Left lung (tissue), 10 donors: ENCODE data around the gene SPNS1. TPM values are rescaled to one million over a fixed set of nuclear protein-coding genes. Genes with fewer than 3 reads are reported as not detected.
"Not testable (repeated sequence)": the region's sequence is repeated elsewhere in the genome, so short reads cannot be mapped to it uniquely, and the experiment has no call there.

Source experiments
- ATAC-seq: fragments of 200-7000 bp; cut with Tn5 transposase; one replicate; pipeline ENCODE4 v1.9.1; 2020; ENCODE audit warnings: moderate library complexity
- DNase-seq, 4 donors: peaks; one replicate each; pipeline ENCODE4 v3.0.0-alpha.2; 2013 to 2020
- H3K27ac ChIP-seq, 2 donors: fragments of 200-600 bp; sonication (generic) in 1 of 2; one replicate each; pipeline versions ENCODE4 v1.5.0 to v1.8.0; 2020 to 2021
- H3K27me3 ChIP-seq, 2 donors: fragments of 200-600 bp; sonication (generic) in 1 of 2; one replicate each; pipeline versions ENCODE4 v1.5.0 to v1.8.0; 2020 to 2021
- H3K36me3 ChIP-seq, 2 donors: fragments of 200-600 bp; sonication (generic) in 1 of 2; one replicate each; pipeline versions ENCODE4 v1.5.0 to v1.8.0; 2020 to 2021
- H3K4me1 ChIP-seq, 2 donors: fragments of 200-600 bp; one replicate each; pipeline ENCODE4 v1.8.0; 2021
- H3K4me3 ChIP-seq, 2 donors: fragments of 200-600 bp; sonication (generic) in 1 of 2; one replicate each; pipeline versions ENCODE4 v1.5.0 to v1.8.0; 2020 to 2021; ENCODE audit warnings: mild to moderate bottlenecking in 1 of 2
- H3K9me3 ChIP-seq, 2 donors: fragments of 200-600 bp; sonication (generic) in 1 of 2; one replicate each; pipeline versions ENCODE4 v1.5.0 to v1.8.0; 2020 to 2021
- intact Hi-C, 2 donors: fragments of 100-400 bp; cut with DNase I; formaldehyde crosslinking; loops; one replicate each; pipeline versions ENCODE4 v1.11.2 to v1.14.2; 2022
- polyA plus RNA-seq, 6 donors: library from polyadenylated mRNA; unstranded; fragments of 120-200 nt; gene quantifications; one replicate each; pipeline ENCODE4 v1.2.1, GENCODE V29; 2013; ENCODE audit not compliant: insufficient read length in 6 of 6
- total RNA-seq, 2 donors: library from RNA; stranded (reverse); fragmentation: NEBNext Ultra II Directional; extraction: Animal tissue kit (Norgen Biotek cat#: 25700); gene quantifications; one replicate each; pipeline ENCODE4 v1.2.1, GENCODE V29; 2021
- TF ChIP-seq, protein P1 (sequence below), 2 donors: fragments of 200-600 bp; sonication (generic) in 1 of 2; IDR thresholded peaks; one replicate each; pipeline versions ENCODE4 v1.5.0 to v1.8.0; 2021; ENCODE audit warnings: antibody characterized with exemption in 2 of 2
- donor health status: DM: no; HTN: yes; CAD: no.
- donor health status: DM: no; HTN: no; CAD: no.

SPNS1 gene
- total and polyA plus RNA-seq, 8 donors: 27.3 to 61.5 (median 32.7) TPM

DNA sequence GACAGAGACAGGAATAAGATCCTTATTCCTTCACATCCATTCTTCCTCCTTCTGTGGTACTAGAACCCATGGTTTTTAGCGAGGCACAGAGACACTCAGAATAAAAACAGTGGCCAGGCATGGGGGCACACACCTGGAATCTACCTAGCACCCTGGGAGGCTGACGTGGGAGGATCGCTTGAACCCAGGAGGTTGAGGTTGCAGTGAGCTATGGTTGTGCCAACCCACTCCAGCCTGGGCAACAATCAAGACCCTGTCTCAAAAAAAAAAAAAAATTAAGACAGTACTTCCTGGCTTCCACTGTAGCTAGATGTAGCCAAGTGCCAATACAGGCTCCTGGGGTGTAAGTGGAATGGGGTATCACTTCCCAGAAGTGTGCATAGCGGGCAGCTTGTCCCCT, 7.4 kb upstream of the SPNS1 start:
- TF ChIP-seq, protein P1, sequence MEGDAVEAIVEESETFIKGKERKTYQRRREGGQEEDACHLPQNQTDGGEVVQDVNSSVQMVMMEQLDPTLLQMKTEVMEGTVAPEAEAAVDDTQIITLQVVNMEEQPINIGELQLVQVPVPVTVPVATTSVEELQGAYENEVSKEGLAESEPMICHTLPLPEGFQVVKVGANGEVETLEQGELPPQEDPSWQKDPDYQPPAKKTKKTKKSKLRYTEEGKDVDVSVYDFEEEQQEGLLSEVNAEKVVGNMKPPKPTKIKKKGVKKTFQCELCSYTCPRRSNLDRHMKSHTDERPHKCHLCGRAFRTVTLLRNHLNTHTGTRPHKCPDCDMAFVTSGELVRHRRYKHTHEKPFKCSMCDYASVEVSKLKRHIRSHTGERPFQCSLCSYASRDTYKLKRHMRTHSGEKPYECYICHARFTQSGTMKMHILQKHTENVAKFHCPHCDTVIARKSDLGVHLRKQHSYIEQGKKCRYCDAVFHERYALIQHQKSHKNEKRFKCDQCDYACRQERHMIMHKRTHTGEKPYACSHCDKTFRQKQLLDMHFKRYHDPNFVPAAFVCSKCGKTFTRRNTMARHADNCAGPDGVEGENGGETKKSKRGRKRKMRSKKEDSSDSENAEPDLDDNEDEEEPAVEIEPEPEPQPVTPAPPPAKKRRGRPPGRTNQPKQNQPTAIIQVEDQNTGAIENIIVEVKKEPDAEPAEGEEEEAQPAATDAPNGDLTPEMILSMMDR (IDR thresholded peaks at IDR 0.05): no peak
- no peak overlapping the region for H3K4me3 ChIP-seq
- H3K27ac ChIP-seq: no peak overlapping the region
- H3K27me3 ChIP-seq: no peaks in the 10 kb centered on the region
- intact Hi-C loops: no loop called here
- ATAC-seq: no peak
- H3K9me3 ChIP-seq: no peaks in the 10 kb centered on the region
- peaks cover 0 to 40% of the 10 kb centered on the region in 2 donors for H3K36me3 ChIP-seq
- peak in 1 of 4 donors; percentile 2 for DNase-seq
- H3K4me1 ChIP-seq: no peaks in the 10 kb centered on the region

- H3K9me3 ChIP-seq, H3K4me1 ChIP-seq, ATAC-seq, H3K4me3 ChIP-seq, intact Hi-C loops, DNase-seq, H3K27me3 ChIP-seq, H3K27ac ChIP-seq: not testable (repeated sequence)
- H3K36me3 ChIP-seq: peaks cover 0 to 15% of the 10 kb centered on the region in 2 donors
These were observed 4.9 kb upstream of the SPNS1 start for GRCh38 chr16:28969696-28970095.

GRCh38 chr16:28974007-28974436, 556 bp upstream of the SPNS1 start:
- TF ChIP-seq, protein P1 (IDR thresholded peaks at IDR 0.05): peak; percentile 43 to 56
- H3K4me3 ChIP-seq: peak overlapping the region; percentile 95 to 97
- peaks cover 11 to 42% of the 10 kb centered on the region in 2 donors for H3K4me1 ChIP-seq
- peak; percentile 74 for ATAC-seq
- H3K36me3 ChIP-seq: peaks cover 0 to 22% of the 10 kb centered on the region in 2 donors
- peak; percentile 25 to 69 (median 57) for DNase-seq
- H3K27ac ChIP-seq: peak overlapping the region; percentile 82 to 86
- intact Hi-C loops: no loop called here
- H3K27me3 ChIP-seq: no peaks in the 10 kb centered on the region
- H3K9me3 ChIP-seq: no peaks in the 10 kb centered on the region

DNA sequence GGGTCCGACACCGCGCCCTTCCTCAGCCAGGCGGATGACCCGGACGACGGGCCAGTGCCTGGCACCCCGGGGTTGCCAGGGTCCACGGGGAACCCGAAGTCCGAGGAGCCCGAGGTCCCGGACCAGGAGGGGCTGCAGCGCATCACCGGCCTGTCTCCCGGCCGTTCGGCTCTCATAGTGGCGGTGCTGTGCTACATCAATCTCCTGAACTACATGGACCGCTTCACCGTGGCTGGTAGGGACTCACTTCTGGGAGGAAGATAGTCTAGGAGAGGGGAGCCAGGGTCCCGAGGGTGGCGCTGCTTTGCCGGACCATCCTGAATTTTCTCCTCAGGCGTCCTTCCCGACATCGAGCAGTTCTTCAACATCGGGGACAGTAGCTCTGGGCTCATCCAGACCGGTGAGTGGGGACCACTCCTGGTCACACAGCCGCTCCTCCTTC, 601 bp downstream of the SPNS1 start:
- TF ChIP-seq, protein P1 (IDR thresholded peaks at IDR 0.05): no peak
- H3K27me3 ChIP-seq: no peaks in the 10 kb centered on the region
- DNase-seq (peak in 1 of 4 donors; percentile 82), ATAC-seq (peak; percentile 10)
- no peaks in the 10 kb centered on the region for H3K9me3 ChIP-seq
- H3K27ac ChIP-seq: peak overlapping the region; percentile 82 to 86
- peak overlapping the region; percentile 95 to 97 for H3K4me3 ChIP-seq
- H3K36me3 ChIP-seq: peaks cover 0 to 34% of the 10 kb centered on the region in 2 donors
- peaks cover 11 to 42% of the 10 kb centered on the region in 2 donors for H3K4me1 ChIP-seq
- intact Hi-C loops: no loop called here

DNA sequence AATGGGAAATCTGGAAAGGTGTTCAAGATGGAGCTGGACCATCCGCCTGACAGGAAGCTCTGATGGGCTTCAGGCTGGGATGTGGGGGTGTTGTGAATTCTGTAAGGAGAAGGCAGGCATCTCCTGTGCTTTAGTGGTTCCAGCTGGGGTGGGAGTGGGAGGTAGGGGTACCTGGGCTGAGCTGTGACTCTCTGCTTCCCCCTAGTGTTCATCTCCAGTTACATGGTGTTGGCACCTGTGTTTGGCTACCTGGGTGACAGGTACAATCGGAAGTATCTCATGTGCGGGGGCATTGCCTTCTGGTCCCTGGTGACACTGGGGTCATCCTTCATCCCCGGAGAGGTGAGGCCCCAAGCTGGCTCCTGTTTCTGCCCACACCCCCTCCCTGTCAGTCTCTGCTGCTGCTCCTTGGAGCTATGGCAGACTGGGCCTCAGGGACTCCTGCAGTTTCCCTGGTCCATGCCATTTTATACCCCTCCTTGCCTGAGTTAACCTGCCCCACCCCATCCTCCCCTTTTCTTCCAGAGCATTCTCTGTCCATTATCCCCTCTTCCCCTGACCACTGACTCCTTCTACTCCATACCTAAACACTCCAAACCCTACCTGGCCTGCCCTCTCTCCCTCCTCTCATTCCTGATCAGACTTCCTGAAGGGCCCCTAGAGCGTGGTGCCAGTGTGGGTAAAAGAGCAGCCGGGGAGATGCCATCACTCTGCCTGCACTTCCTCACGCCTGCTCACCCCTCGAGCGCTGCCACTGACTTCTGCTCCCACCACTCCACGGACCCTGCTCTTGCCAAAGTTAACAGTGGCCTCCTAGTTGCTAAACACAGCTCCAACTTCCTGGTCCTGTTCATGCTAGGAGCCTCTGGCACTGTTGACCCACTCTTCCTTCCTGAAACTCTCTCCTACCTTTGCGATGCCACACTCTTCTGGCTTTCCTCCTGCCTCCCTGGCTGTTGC, 3.4 kb downstream of the SPNS1 start:
- no peaks in the 10 kb centered on the region for H3K9me3 ChIP-seq
- DNase-seq (peak in 2 of 4 donors; percentile 7 to 39), ATAC-seq (no peak)
- H3K4me3 ChIP-seq: no peak overlapping the region
- peaks cover 11 to 42% of the 10 kb centered on the region in 2 donors for H3K4me1 ChIP-seq
- H3K36me3 ChIP-seq: peaks cover 0 to 62% of the 10 kb centered on the region in 2 donors
- H3K27ac ChIP-seq: no peak overlapping the region
- TF ChIP-seq, protein P1 (IDR thresholded peaks at IDR 0.05): peak in 1 of 2 donors; percentile 27
- intact Hi-C loops: no loop called here
- H3K27me3 ChIP-seq: no peaks in the 10 kb centered on the region

DNA sequence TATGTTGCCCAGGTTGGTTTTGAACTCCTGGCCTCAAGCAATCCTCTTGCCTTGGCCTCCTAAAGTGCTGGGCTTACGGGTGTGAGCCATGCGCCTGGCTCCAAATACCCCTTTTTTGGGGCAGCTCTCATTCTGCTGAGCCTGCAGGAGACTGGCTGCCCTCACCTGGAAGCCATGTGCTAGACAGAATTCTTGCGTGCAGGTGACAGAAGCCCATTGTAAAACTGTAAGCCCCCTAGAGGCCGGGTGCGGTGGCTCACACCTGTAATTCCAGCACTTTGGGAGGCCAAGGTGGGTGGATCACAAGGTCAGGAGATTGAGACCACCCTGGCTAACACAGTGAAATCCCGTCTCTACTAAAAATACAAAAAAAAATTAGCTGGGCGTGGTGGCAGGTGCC, 5.8 kb downstream of the SPNS1 start:
- H3K4me3 ChIP-seq, ATAC-seq, H3K27me3 ChIP-seq, intact Hi-C loops, H3K27ac ChIP-seq, H3K9me3 ChIP-seq, DNase-seq: not testable (repeated sequence)
- H3K36me3 ChIP-seq: peaks cover 0 to 84% of the 10 kb centered on the region in 2 donors
- H3K4me1 ChIP-seq: peaks cover 8 to 46% of the 10 kb centered on the region in 2 donors
